Uterus (tissue), 4 donors: ENCODE results near the gene HOXA6. TPM values are rescaled to one million over a fixed set of nuclear protein-coding genes. Genes with fewer than 3 reads are reported as not detected.

Source experiments
- DNase-seq, 2 donors: peaks; one replicate each; pipeline ENCODE4 v3.0.0-alpha.2; 2019 to 2020
- H3K27ac ChIP-seq, 2 donors: fragments of 200-600 bp; sonication (generic); 1 replicate in 1 of 2; 2 replicates in 1 of 2; pipeline ENCODE4 v1.5.1; 2016 to 2018
- H3K27me3 ChIP-seq, 2 donors: fragments of 200-600 bp; sonication (generic); one replicate each; pipeline ENCODE4 v1.5.1; 2018 to 2019; ENCODE audit warnings: control low read depth in 1 of 2
- H3K36me3 ChIP-seq, 2 donors: fragments of 200-600 bp; sonication (generic); one replicate each; pipeline ENCODE4 v1.5.1; 2019; ENCODE audit warnings: control low read depth in 1 of 2
- H3K4me1 ChIP-seq, 2 donors: fragments of 200-600 bp; sonication (generic); one replicate each; pipeline ENCODE4 v1.5.1; 2018 to 2019; ENCODE audit warnings: control low read depth in 1 of 2
- H3K4me3 ChIP-seq, 2 donors: fragments of 200-600 bp; sonication (generic); 1 replicate in 1 of 2; 2 replicates in 1 of 2; pipeline ENCODE4 v1.5.1; 2018 to 2019; ENCODE audit warnings: mild to moderate bottlenecking in 1 of 2
- H3K9me3 ChIP-seq, 2 donors: fragments of 200-600 bp; sonication (generic); one replicate each; pipeline ENCODE4 v1.5.1; 2019; ENCODE audit warnings: control low read depth in 1 of 2
- POLR2A ChIP-seq, 2 donors: fragments of 450-650 bp; IDR thresholded peaks; one replicate each; pipeline ENCODE4 v1.6.1; 2016; ENCODE audit warnings: antibody characterized with exemption in 2 of 2, mild to moderate bottlenecking in 1 of 2, moderate library complexity in 1 of 2
- intact Hi-C: fragments of 100-400 bp; cut with DNase I; formaldehyde crosslinking; loops from one replicate; pipeline ENCODE4 v1.15.1; 2023; ENCODE audit warnings: low total_unique reads
- total RNA-seq, 4 donors: library from RNA; depleted of rRNA in 3 of 4; stranded (reverse); fragments of >200 nt in 3 of 4; gene quantifications; one replicate each; pipeline versions ENCODE4 v1.1.0 to v1.2.4, GENCODE V29; 2014 to 2023
- TF ChIP-seq, protein P1 (sequence below), 4 experiments: fragments of 200-600 bp in 2 of 4; fragments of 450-650 bp in 2 of 4; sonication (generic) in 2 of 4; IDR thresholded peaks; one replicate each; pipeline ENCODE4 v1.5.1; 2016 to 2019; ENCODE audit warnings: antibody characterized with exemption in 4 of 4, mild to moderate bottlenecking in 2 of 4, moderate library complexity in 1 of 4
- donor health status: DM: yes; HTN: yes; CAD: no.

HOXA6 gene
- 10 to 100 TPM in 3 of 4 donors, 1 to 10 TPM in 1; 1.8 to 19.1 (median 15.4) TPM for total RNA-seq

DNA sequence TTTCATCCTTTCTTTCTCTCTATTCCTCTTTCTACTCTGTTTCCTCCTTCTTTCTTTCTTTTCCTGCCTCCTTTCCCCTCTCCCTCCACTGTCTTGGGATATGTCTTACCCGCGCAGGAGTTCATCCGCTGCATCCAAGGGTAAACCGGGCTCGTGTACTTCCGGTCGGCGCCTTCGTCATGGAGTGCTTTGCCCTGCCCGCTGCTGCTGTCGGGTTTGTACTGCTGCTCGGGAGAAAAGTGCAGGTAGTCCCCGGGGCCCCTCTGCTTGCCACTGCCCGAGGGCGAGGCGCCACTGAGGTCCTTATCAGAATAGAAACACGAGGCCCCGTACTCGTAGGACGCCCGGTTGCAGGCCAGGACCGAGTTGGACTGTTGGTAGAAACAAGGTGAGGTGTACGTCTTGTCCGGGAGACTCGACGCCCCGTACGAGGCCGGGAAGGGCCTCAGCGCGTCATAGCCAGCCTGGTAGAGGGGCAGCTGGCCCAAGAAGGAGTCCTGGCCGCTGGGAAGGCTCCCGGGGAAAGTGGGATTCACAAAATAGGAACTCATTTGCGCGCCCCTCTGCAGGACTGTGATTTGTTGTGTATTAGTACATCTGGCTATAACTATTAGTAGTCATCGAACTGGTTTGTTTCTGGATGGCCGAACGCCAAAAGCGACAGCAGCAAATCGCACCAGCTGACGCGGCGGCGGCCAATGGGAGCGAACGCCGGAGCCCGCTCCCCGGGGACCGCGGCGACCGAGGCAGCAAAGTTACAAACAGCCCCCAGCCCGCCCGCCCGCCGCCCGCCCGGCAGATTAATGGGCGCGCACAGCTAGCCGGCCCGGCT, at the start of gene HOXA6:
HOXA6 (minus strand) TSS at position 576 of the 832 bp plus-strand sequence; CDS start at position 551, 25 bp downstream.
- Histone ChIP-seq H3K27ac (peak within 1 kb of the TSS; percentile 96), H3K9me3 (no peaks in the 10 kb centered on the region), H3K27me3 (no peaks in the 10 kb centered on the region), H3K4me1 (no peaks in the 10 kb centered on the region), H3K4me3 (peak within 1 kb of the TSS; percentile 43 to 59), H3K36me3 (no peaks in the 10 kb centered on the region)
- intact Hi-C loops, result loop anchor here (10.0 kb wide), 1 partner anchor 53 kb away; the partner anchor contains the start of gene HOXA1
- TF ChIP-seq, protein P1, sequence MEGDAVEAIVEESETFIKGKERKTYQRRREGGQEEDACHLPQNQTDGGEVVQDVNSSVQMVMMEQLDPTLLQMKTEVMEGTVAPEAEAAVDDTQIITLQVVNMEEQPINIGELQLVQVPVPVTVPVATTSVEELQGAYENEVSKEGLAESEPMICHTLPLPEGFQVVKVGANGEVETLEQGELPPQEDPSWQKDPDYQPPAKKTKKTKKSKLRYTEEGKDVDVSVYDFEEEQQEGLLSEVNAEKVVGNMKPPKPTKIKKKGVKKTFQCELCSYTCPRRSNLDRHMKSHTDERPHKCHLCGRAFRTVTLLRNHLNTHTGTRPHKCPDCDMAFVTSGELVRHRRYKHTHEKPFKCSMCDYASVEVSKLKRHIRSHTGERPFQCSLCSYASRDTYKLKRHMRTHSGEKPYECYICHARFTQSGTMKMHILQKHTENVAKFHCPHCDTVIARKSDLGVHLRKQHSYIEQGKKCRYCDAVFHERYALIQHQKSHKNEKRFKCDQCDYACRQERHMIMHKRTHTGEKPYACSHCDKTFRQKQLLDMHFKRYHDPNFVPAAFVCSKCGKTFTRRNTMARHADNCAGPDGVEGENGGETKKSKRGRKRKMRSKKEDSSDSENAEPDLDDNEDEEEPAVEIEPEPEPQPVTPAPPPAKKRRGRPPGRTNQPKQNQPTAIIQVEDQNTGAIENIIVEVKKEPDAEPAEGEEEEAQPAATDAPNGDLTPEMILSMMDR (IDR thresholded peaks at IDR 0.05), result no peak
- no peak for TF ChIP-seq POLR2A (IDR thresholded peaks at IDR 0.05)
- peak; percentile 57 for DNase-seq

DNA sequence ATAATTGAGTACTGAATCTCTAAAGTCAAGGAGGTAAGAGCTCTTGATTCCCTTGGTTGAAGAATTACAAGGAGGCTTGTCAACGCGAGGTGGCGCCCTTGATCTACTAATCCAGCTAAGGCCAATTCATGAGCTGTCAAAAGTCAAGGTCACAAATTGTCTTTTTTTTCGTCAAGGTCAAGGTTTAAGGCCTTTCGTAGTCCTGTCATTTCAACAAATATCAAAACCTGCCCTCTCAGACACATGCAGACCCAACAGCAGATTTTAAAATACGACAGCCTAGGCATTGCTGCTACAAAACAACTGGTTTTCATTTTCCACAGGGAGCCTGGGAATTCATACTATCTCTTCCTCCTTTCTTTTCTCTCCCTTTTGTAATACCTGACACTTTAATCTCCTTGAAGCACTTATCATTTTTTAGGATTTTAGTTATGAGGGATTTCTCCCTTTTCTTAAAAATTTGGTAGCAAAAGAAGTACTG, 48.8 kb upstream of the HOXA6 start:
- DNase-seq, result peak; percentile 82 to 90
- no peak overlapping the region for H3K27ac ChIP-seq
- H3K27me3 ChIP-seq, result peaks cover 24 to 45% of the 10 kb centered on the region in 2 donors
- intact Hi-C loops, result no loop called here
- no peak overlapping the region for H3K4me3 ChIP-seq
- TF ChIP-seq POLR2A (IDR thresholded peaks at IDR 0.05), result no peak
- TF ChIP-seq, protein P1 (IDR thresholded peaks at IDR 0.05), result peak; percentile 61 to 86 (median 78)
- peaks cover 0 to 15% of the 10 kb centered on the region in 2 donors for H3K4me1 ChIP-seq
- H3K9me3 ChIP-seq, result no peaks in the 10 kb centered on the region
- no peaks in the 10 kb centered on the region for H3K36me3 ChIP-seq

DNA sequence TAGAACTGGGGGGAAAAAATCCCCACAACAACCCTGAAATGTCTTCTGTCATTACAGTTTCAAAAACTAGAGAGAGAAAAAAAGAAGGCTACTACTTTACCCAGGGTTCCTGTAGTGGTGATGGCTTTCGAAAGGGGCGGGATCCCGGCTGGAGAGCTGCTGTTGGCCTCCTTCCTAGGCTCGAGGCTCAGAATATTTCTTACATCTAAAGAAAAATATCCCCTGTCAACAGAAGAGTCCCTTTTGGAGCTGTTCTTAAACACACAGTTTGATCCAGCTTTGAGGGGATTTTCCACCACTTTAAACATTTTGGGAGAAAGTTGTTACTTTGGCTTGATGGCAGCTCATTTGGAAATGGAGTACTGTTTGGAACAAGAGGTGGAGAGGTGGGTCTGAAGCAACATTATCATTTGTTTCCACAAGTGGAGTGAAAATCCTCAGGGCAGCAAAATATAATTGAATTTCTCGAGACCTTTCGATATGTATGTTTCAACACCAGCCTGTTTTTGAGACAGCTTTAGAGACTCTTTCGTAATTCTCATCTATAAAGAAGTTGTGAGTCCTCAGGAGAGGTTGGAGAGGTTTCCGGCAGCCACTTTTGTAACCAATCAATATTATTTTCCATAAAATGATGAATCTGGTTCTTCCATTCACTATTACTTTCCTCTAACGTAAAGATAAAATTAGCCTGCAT, 47.3 kb upstream of the HOXA6 start:
- H3K36me3 ChIP-seq, result no peaks in the 10 kb centered on the region
- intact Hi-C loops, result no loop called here
- peaks cover 24 to 35% of the 10 kb centered on the region in 2 donors for H3K27me3 ChIP-seq
- H3K27ac ChIP-seq, result peak overlapping the region in 1 of 2 donors; percentile 96
- H3K4me3 ChIP-seq, result no peak overlapping the region
- TF ChIP-seq, protein P1 (IDR thresholded peaks at IDR 0.05), result no peak
- no peak for TF ChIP-seq POLR2A (IDR thresholded peaks at IDR 0.05)
- no peak for DNase-seq
- no peaks in the 10 kb centered on the region for H3K9me3 ChIP-seq
- peaks cover 0 to 10% of the 10 kb centered on the region in 2 donors for H3K4me1 ChIP-seq

DNA sequence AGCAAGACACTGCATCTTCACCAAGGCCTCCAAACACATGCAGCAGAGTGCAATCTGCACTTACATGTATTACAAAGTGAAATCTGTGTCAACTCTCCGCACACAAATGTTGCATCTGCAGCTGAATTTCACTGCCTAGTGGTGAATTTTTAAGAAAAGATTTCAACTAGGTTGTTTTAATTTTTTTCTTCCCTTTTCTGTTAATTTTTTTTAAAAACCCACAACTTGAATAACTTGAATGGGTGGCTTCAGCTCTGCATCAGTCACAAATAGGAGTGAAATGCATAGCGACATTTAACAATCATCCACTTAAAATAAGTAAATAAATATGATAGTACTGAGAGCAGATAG, 46.4 kb upstream of the HOXA6 start:
- H3K27ac ChIP-seq, result peak overlapping the region; percentile 94 to 96

More for the DNA sequence above, 46.4 kb upstream of the HOXA6 start:
- Histone ChIP-seq H3K36me3 (no peaks in the 10 kb centered on the region), H3K27me3 (peaks cover 20 to 33% of the 10 kb centered on the region in 2 donors), H3K9me3 (no peaks in the 10 kb centered on the region), H3K4me1 (peaks cover 0 to 4% of the 10 kb centered on the region in 2 donors), H3K4me3 (no peak overlapping the region)
- no peak for TF ChIP-seq POLR2A (IDR thresholded peaks at IDR 0.05)
- TF ChIP-seq, protein P1 (IDR thresholded peaks at IDR 0.05), result no peak
- intact Hi-C loops, result no loop called here
- no peak for DNase-seq
